ENCODE measurements around the gene FAU. TPM values are rescaled to one million over a fixed set of nuclear protein-coding genes. Genes with fewer than 3 reads are reported as not detected.

The FAU gene
- total RNA-seq (100 to 1,000 TPM; 674 to 804 TPM), polyA plus RNA-seq (1,000 to 10,000 TPM; 1,037 to 1,172 TPM)
- long read RNA-seq, donor 1, transcript FAU-208 (1 exons, 1,484 nt): minor isoform, 12 of 181 reads
- long read RNA-seq, donor 1, transcript FAU-207 (5 exons, 847 nt): major isoform, 154 of 181 reads
- long read RNA-seq, donor 1, transcript FAU-209 (4 exons, 697 nt): minor isoform, 5 of 181 reads
- long read RNA-seq, donor 1, partial matches to known transcripts: 6 of 181 reads
- long read RNA-seq, donor 1, other reads (novel, unspliced or antisense): 0 of 181 reads
- long read RNA-seq, donor 2, transcript FAU-207 (5 exons, 847 nt): major isoform, 122 of 127 reads
- long read RNA-seq, donor 2, partial matches to known transcripts: 4 of 127 reads
- long read RNA-seq, donor 2, other reads (novel, unspliced or antisense): 0 of 127 reads

GRCh38 chr11:65121865-65122696 is at the start of gene FAU, which contains the start of gene MRPL49:
FAU (minus strand) TSS chr11:65122134; CDS start chr11:65121813, 321 bp downstream.
MRPL49 (plus strand) TSS chr11:65122321; CDS start chr11:65122347, 26 bp downstream.
- Histone ChIP-seq H3K9me3 (ENCODE audit: control insufficient read depth, low read length) (no peaks in the 10 kb centered on the region), H3K27me3 (ENCODE audit: control insufficient read depth in 1 of 2, insufficient read depth in 2 of 2, low read length in 1 of 2) (no peaks in the 10 kb centered on the region), H3K4me1 (ENCODE audit: control insufficient read depth in 1 of 2, insufficient read depth in 2 of 2, low read length in 2 of 2) (no peaks in the 10 kb centered on the region), H3K36me3 (ENCODE audit: control insufficient read depth in 1 of 2, insufficient read depth in 2 of 2, low read length in 1 of 2) (peaks cover 0 to 2% of the 10 kb centered on the region in 2 donors), H3K27ac (ENCODE audit: low read depth in 1 of 2, low read length in 2 of 2) (peak within 1 kb of the TSS; percentile 83 to 91), H3K4me3 (ENCODE audit: low read length in 2 of 2) (peak within 1 kb of the TSS; percentile 72 to 82)
- DNase-seq (peak; percentile 99), ATAC-seq (ENCODE audit: low FRiP score) (peak; percentile 94)
- intact Hi-C loops (cut with DNase I): loop anchor here in 1 of 2 donors (5.0 kb wide), 1 partner anchor 40 kb away; the partner anchor contains the start of genes CDCA5 and ZFPL1
- WGBS, 2 donors: 0 to 1% methylated on average over 52 to 64 of the region's 64 CpGs

- intact Hi-C loops (cut with DNase I): no loop called here
- H3K36me3 ChIP-seq (ENCODE audit: control insufficient read depth in 1 of 2, insufficient read depth in 2 of 2, low read length in 1 of 2): no peaks in the 10 kb centered on the region
- ATAC-seq (ENCODE audit: low FRiP score) (no peak), DNase-seq (no peak)
- H3K27me3 ChIP-seq (ENCODE audit: control insufficient read depth in 1 of 2, insufficient read depth in 2 of 2, low read length in 1 of 2): no peaks in the 10 kb centered on the region
- no peak within 1 kb of the TSS for H3K4me3 ChIP-seq (ENCODE audit: low read length in 2 of 2)
- no peaks in the 10 kb centered on the region for H3K4me1 ChIP-seq (ENCODE audit: control insufficient read depth in 1 of 2, insufficient read depth in 2 of 2, low read length in 2 of 2)
- no peak within 1 kb of the TSS for H3K27ac ChIP-seq (ENCODE audit: low read depth in 1 of 2, low read length in 2 of 2)
- WGBS, 2 donors: 91 to 94% methylated on average over 21 of the region's 21 CpGs
- H3K9me3 ChIP-seq (ENCODE audit: control insufficient read depth, low read length): no peaks in the 10 kb centered on the region
Measured at GRCh38 chr11:65170058-65170534, 48.2 kb upstream of the FAU start, which contains the start of gene SPDYC. SPDYC (plus strand) TSS chr11:65170233; CDS start chr11:65171358, 1,125 bp downstream.

GRCh38 chr11:65169164-65169641 is 47.3 kb upstream of the FAU start:
- intact Hi-C loops (cut with DNase I): no loop called here
- 80 to 81% methylated on average over 11 of the region's 11 CpGs for WGBS, 2 donors
- Histone ChIP-seq H3K4me1 (ENCODE audit: control insufficient read depth in 1 of 2, insufficient read depth in 2 of 2, low read length in 2 of 2) (no peaks in the 10 kb centered on the region), H3K9me3 (ENCODE audit: control insufficient read depth, low read length) (no peaks in the 10 kb centered on the region), H3K36me3 (ENCODE audit: control insufficient read depth in 1 of 2, insufficient read depth in 2 of 2, low read length in 1 of 2) (no peaks in the 10 kb centered on the region), H3K27me3 (ENCODE audit: control insufficient read depth in 1 of 2, insufficient read depth in 2 of 2, low read length in 1 of 2) (no peaks in the 10 kb centered on the region), H3K4me3 (ENCODE audit: low read length in 2 of 2) (no peak overlapping the region), H3K27ac (ENCODE audit: low read depth in 1 of 2, low read length in 2 of 2) (no peak overlapping the region)
- ATAC-seq (ENCODE audit: low FRiP score) (no peak), DNase-seq (no peak)

- WGBS, 2 donors: 88 to 93% methylated on average over 3 of the region's 3 CpGs
Measured at GRCh38 chr11:65167656-65168055, 45.7 kb upstream of the FAU start.

GRCh38 chr11:65166893-65167292 is 45.0 kb upstream of the FAU start:
- ATAC-seq (ENCODE audit: low FRiP score) (no peak), DNase-seq (no peak)
- Histone ChIP-seq H3K4me1 (ENCODE audit: control insufficient read depth in 1 of 2, insufficient read depth in 2 of 2, low read length in 2 of 2) (no peaks in the 10 kb centered on the region), H3K9me3 (ENCODE audit: control insufficient read depth, low read length) (no peaks in the 10 kb centered on the region), H3K27ac (ENCODE audit: low read depth in 1 of 2, low read length in 2 of 2) (no peak overlapping the region), H3K27me3 (ENCODE audit: control insufficient read depth in 1 of 2, insufficient read depth in 2 of 2, low read length in 1 of 2) (no peaks in the 10 kb centered on the region), H3K36me3 (ENCODE audit: control insufficient read depth in 1 of 2, insufficient read depth in 2 of 2, low read length in 1 of 2) (no peaks in the 10 kb centered on the region), H3K4me3 (ENCODE audit: low read length in 2 of 2) (no peak overlapping the region)
- 86 to 92% methylated on average over 3 of the region's 3 CpGs for WGBS, 2 donors
- intact Hi-C loops (cut with DNase I): no loop called here

More at GRCh38 chr11:65167656-65168055, 45.7 kb upstream of the FAU start:
- no peaks in the 10 kb centered on the region for H3K4me1 ChIP-seq (ENCODE audit: control insufficient read depth in 1 of 2, insufficient read depth in 2 of 2, low read length in 2 of 2)
- H3K27me3 ChIP-seq (ENCODE audit: control insufficient read depth in 1 of 2, insufficient read depth in 2 of 2, low read length in 1 of 2): no peaks in the 10 kb centered on the region
- intact Hi-C loops (cut with DNase I): no loop called here
- H3K36me3 ChIP-seq (ENCODE audit: control insufficient read depth in 1 of 2, insufficient read depth in 2 of 2, low read length in 1 of 2): no peaks in the 10 kb centered on the region
- ATAC-seq (ENCODE audit: low FRiP score): no peak
- no peaks in the 10 kb centered on the region for H3K9me3 ChIP-seq (ENCODE audit: control insufficient read depth, low read length)
- DNase-seq: no peak
- no peak overlapping the region for H3K27ac ChIP-seq (ENCODE audit: low read depth in 1 of 2, low read length in 2 of 2)
- H3K4me3 ChIP-seq (ENCODE audit: low read length in 2 of 2): no peak overlapping the region

GRCh38 chr11:65165410-65166317 is 43.7 kb upstream of the FAU start:
- Histone ChIP-seq H3K36me3 (ENCODE audit: control insufficient read depth in 1 of 2, insufficient read depth in 2 of 2, low read length in 1 of 2) (no peaks in the 10 kb centered on the region), H3K27me3 (ENCODE audit: control insufficient read depth in 1 of 2, insufficient read depth in 2 of 2, low read length in 1 of 2) (no peaks in the 10 kb centered on the region), H3K27ac (ENCODE audit: low read depth in 1 of 2, low read length in 2 of 2) (no peak overlapping the region), H3K4me1 (ENCODE audit: control insufficient read depth in 1 of 2, insufficient read depth in 2 of 2, low read length in 2 of 2) (no peaks in the 10 kb centered on the region), H3K9me3 (ENCODE audit: control insufficient read depth, low read length) (no peaks in the 10 kb centered on the region), H3K4me3 (ENCODE audit: low read length in 2 of 2) (no peak overlapping the region)
- DNase-seq (peak in 1 of 2 donors; percentile 31), ATAC-seq (ENCODE audit: low FRiP score) (peak; percentile 11)
- intact Hi-C loops (cut with DNase I): no loop called here
- 32 to 43% methylated on average over 31 of the region's 31 CpGs for WGBS, 2 donors

GRCh38 chr11:65163684-65164083 is 41.8 kb upstream of the FAU start:
- intact Hi-C loops (cut with DNase I): no loop called here
- DNase-seq: no peak
- no peaks in the 10 kb centered on the region for H3K4me1 ChIP-seq (ENCODE audit: control insufficient read depth in 1 of 2, insufficient read depth in 2 of 2, low read length in 2 of 2)
- no peaks in the 10 kb centered on the region for H3K9me3 ChIP-seq (ENCODE audit: control insufficient read depth, low read length)
- WGBS, 2 donors: 72 to 90% methylated on average over 2 of the region's 2 CpGs
- H3K4me3 ChIP-seq (ENCODE audit: low read length in 2 of 2): no peak overlapping the region
- no peak overlapping the region for H3K27ac ChIP-seq (ENCODE audit: low read depth in 1 of 2, low read length in 2 of 2)
- ATAC-seq (ENCODE audit: low FRiP score): no peak
- H3K36me3 ChIP-seq (ENCODE audit: control insufficient read depth in 1 of 2, insufficient read depth in 2 of 2, low read length in 1 of 2): no peaks in the 10 kb centered on the region
- H3K27me3 ChIP-seq (ENCODE audit: control insufficient read depth in 1 of 2, insufficient read depth in 2 of 2, low read length in 1 of 2): no peaks in the 10 kb centered on the region

- H3K36me3 ChIP-seq (ENCODE audit: control insufficient read depth in 1 of 2, insufficient read depth in 2 of 2, low read length in 1 of 2): no peaks in the 10 kb centered on the region
- DNase-seq: no peak
- no peak overlapping the region for H3K27ac ChIP-seq (ENCODE audit: low read depth in 1 of 2, low read length in 2 of 2)
- intact Hi-C loops (cut with DNase I): no loop called here
- H3K4me1 ChIP-seq (ENCODE audit: control insufficient read depth in 1 of 2, insufficient read depth in 2 of 2, low read length in 2 of 2): no peaks in the 10 kb centered on the region
- ATAC-seq (ENCODE audit: low FRiP score): no peak
- no peak overlapping the region for H3K4me3 ChIP-seq (ENCODE audit: low read length in 2 of 2)
- H3K9me3 ChIP-seq (ENCODE audit: control insufficient read depth, low read length): no peaks in the 10 kb centered on the region
- WGBS, 2 donors: 71 to 74% methylated on average over 3 of the region's 3 CpGs
- H3K27me3 ChIP-seq (ENCODE audit: control insufficient read depth in 1 of 2, insufficient read depth in 2 of 2, low read length in 1 of 2): no peaks in the 10 kb centered on the region
Measured at GRCh38 chr11:65160643-65161042, 38.7 kb upstream of the FAU start.
